Tibial nerve (tissue), 4 donors: ENCODE data around the gene ZNF226. TPM values are rescaled to one million over a fixed set of nuclear protein-coding genes. Genes with fewer than 3 reads are reported as not detected.

Source experiments
- DNase-seq, 2 donors: peaks; one replicate each; pipeline ENCODE4 v3.0.0-alpha.2; 2019; ENCODE audit warnings: low spot score in 2 of 2
- H3K27ac ChIP-seq, 4 donors: fragments of 200-600 bp; sonication (generic) in 3 of 4; one replicate each; pipeline ENCODE4 v1.5.1; 2017 to 2019; ENCODE audit warnings: mild to moderate bottlenecking in 1 of 4
- H3K27me3 ChIP-seq, 2 donors: fragments of 200-600 bp; sonication (generic) in 1 of 2; one replicate each; pipeline versions ENCODE4 v1.5.1 to v1.6.0; 2017 to 2019
- H3K36me3 ChIP-seq, 3 donors: fragments of 200-600 bp; sonication (generic); one replicate each; pipeline ENCODE4 v1.5.1; 2018 to 2019
- H3K4me1 ChIP-seq, 4 donors: fragments of 200-600 bp; sonication (generic) in 3 of 4; one replicate each; pipeline ENCODE4 v1.5.1; 2017 to 2019
- H3K4me3 ChIP-seq, 4 donors: fragments of 200-600 bp; sonication (generic) in 3 of 4; one replicate each; pipeline ENCODE4 v1.5.1; 2017 to 2019; ENCODE audit warnings: mild to moderate bottlenecking in 1 of 4, moderate library complexity in 1 of 4
- H3K9me3 ChIP-seq, 4 donors: fragments of 200-600 bp; sonication (generic) in 3 of 4; one replicate each; pipeline ENCODE4 v1.5.1; 2017 to 2019
- CTCF ChIP-seq, 5 experiments: fragments of 200-600 bp in 3 of 5; fragments of 450-650 bp in 2 of 5; sonication (generic) in 3 of 5; IDR thresholded peaks; one replicate each; pipeline ENCODE4 v1.5.1; 2016 to 2019; ENCODE audit warnings: antibody characterized with exemption in 5 of 5, mild to moderate bottlenecking in 3 of 5, moderate library complexity in 2 of 5
- EP300 ChIP-seq, 2 donors: sonication (generic); formaldehyde crosslinking; IDR thresholded peaks; one replicate each; pipeline ENCODE4 v1.6.1; 2017; ENCODE audit warnings: antibody characterized with exemption in 2 of 2, mild to moderate bottlenecking in 1 of 2
- POLR2A ChIP-seq, 2 donors: fragments of 450-650 bp; IDR thresholded peaks; one replicate each; pipeline ENCODE4 v1.6.1; 2017; ENCODE audit warnings: antibody characterized with exemption in 2 of 2, mild to moderate bottlenecking in 2 of 2, moderate library complexity in 2 of 2
- WGBS, 2 donors: methylation state at CpG; one replicate each; pipeline ENCODE4 v1.1.5; 2018; 5-methylcytosine and 5-hydroxymethylcytosine counted together
- total RNA-seq, 4 donors: library from RNA; depleted of rRNA; stranded (reverse); fragments of >200 nt; gene quantifications; one replicate each; pipeline ENCODE4 v1.1.0, GENCODE V29; 2016

Gene ZNF226
- total RNA-seq, 4 donors from 2014 or later, result 18.0 to 29.1 (median 23.3) TPM

- peaks cover 26 to 64% (median 48%) of the 10 kb centered on the region in 3 donors for H3K36me3 ChIP-seq
- DNase-seq, result no peak
- H3K4me1 ChIP-seq, result no peaks in the 10 kb centered on the region
- H3K4me3 ChIP-seq, result no peak overlapping the region
- no peak overlapping the region for H3K27ac ChIP-seq
- peaks cover 15 to 100% (median 58%) of the 10 kb centered on the region in 4 donors for H3K9me3 ChIP-seq
- no peak for TF ChIP-seq EP300 (IDR thresholded peaks at IDR 0.05)
- TF ChIP-seq POLR2A (IDR thresholded peaks at IDR 0.05), result no peak
- no peak for TF ChIP-seq CTCF (IDR thresholded peaks at IDR 0.05)
- H3K27me3 ChIP-seq, result no peaks in the 10 kb centered on the region
- WGBS, 2 donors, result 89 to 100% methylated on average over 3 of the region's 3 CpGs
These were observed 11.7 kb downstream of the ZNF226 start for GRCh38 chr19:44176590-44176989.

DNA sequence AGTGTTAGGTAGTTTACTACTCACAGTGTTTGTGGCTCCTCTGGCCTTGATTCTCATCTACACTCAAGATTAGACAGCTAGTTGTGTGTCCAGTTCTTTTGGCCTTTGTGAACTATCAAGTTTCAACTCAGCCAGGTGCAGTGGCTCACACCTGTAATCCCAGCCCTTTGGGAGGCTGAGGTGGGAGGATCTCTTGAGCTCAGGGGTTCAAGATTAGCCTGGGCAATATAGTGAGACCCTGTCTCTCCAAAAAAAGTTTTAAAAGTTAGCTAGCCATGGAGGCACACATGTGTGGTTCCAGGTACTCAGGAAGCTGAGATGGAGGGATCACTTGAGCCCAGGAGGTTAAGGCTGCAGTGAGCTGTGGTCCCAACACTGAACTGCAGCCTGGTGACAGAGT, 16.1 kb downstream of the ZNF226 start:
- DNase-seq, result no peak
- Histone ChIP-seq H3K36me3 (peaks cover 5 to 20% (median 5%) of the 10 kb centered on the region in 3 donors), H3K27me3 (no peaks in the 10 kb centered on the region), H3K9me3 (peaks cover 15 to 98% (median 50%) of the 10 kb centered on the region in 4 donors), H3K4me1 (no peaks in the 10 kb centered on the region), H3K27ac (no peak overlapping the region), H3K4me3 (no peak overlapping the region)
- TF ChIP-seq POLR2A (IDR thresholded peaks at IDR 0.05), result no peak
- no peak for TF ChIP-seq CTCF (IDR thresholded peaks at IDR 0.05)
- no peak for TF ChIP-seq EP300 (IDR thresholded peaks at IDR 0.05)

DNA sequence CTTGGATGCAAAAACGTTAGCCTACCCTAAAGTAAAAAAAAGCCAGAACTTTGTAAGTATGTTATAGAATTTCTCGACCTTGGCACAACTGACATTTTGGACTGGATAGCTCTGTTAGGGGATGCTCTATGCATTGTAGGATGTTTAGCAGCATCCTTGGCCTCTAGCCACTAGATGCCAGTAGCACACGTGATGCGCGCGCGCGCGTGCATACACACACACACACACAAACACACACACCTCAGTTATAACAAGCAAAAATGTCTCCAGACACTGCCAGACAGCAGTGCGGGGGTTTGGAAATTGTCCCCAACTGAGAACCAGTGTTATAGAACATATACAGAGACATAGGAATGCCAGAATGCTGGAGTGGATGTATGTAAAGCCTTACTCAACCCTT, 17.2 kb downstream of the ZNF226 start:
- no peak for DNase-seq
- H3K27me3 ChIP-seq, result no peaks in the 10 kb centered on the region
- WGBS, 2 donors, result 85 to 86% methylated on average over 10 of the region's 10 CpGs
- TF ChIP-seq EP300 (IDR thresholded peaks at IDR 0.05) (no peak), POLR2A (IDR thresholded peaks at IDR 0.05) (no peak), CTCF (IDR thresholded peaks at IDR 0.05) (no peak)
- H3K9me3 ChIP-seq, result peaks cover 5 to 98% (median 46%) of the 10 kb centered on the region in 4 donors
- H3K36me3 ChIP-seq, result peaks cover 0 to 8% (median 0%) of the 10 kb centered on the region in 3 donors
- H3K27ac ChIP-seq, result no peak overlapping the region
- no peaks in the 10 kb centered on the region for H3K4me1 ChIP-seq
- no peak overlapping the region for H3K4me3 ChIP-seq

- Histone ChIP-seq H3K27ac (no peak overlapping the region), H3K27me3 (no peaks in the 10 kb centered on the region), H3K36me3 (peaks cover 0 to 11% (median 0%) of the 10 kb centered on the region in 3 donors), H3K4me3 (no peak overlapping the region), H3K4me1 (no peaks in the 10 kb centered on the region), H3K9me3 (peaks cover 0 to 66% (median 20%) of the 10 kb centered on the region in 4 donors)
- 98% methylated on average over 6 of the region's 6 CpGs for WGBS, 2 donors
- DNase-seq, result no peak
- TF ChIP-seq POLR2A (IDR thresholded peaks at IDR 0.05), result no peak
- no peak for TF ChIP-seq CTCF (IDR thresholded peaks at IDR 0.05)
- no peak for TF ChIP-seq EP300 (IDR thresholded peaks at IDR 0.05)
These were observed 25.1 kb downstream of the ZNF226 start for GRCh38 chr19:44190020-44190419.

DNA sequence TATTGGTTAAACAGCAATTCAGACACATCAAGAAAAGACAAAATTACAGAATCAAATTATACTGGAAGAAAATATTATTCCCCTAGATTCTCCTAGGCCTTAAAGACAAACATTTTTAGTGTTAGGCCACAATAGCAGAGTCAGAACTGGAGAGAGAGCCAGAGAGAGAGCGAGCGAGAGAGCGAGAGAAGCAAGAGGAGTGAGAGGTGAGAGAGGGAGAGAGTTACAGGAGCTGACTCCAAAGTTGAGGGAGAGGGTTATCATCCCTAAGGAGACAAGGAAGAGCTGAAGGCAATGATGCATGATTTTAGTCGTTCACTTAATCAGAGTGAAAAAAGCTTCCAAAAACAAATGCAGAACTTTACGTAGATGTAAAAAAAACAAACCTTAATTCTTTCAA, 27.2 kb downstream of the ZNF226 start:
- Histone ChIP-seq H3K27me3 (no peaks in the 10 kb centered on the region), H3K4me3 (no peak overlapping the region), H3K4me1 (no peaks in the 10 kb centered on the region), H3K9me3 (peaks cover 0 to 59% (median 14%) of the 10 kb centered on the region in 4 donors), H3K36me3 (peaks cover 0 to 27% (median 0%) of the 10 kb centered on the region in 3 donors), H3K27ac (no peak overlapping the region)
- 78 to 83% methylated on average over 5 of the region's 5 CpGs for WGBS, 2 donors
- DNase-seq, result no peak
- TF ChIP-seq CTCF (IDR thresholded peaks at IDR 0.05) (no peak), POLR2A (IDR thresholded peaks at IDR 0.05) (no peak), EP300 (IDR thresholded peaks at IDR 0.05) (no peak)
